GM12865 (cell line): ENCODE data around the gene CREBBP.

Experiments used
- DNase-seq: peaks from one replicate; pipeline ENCODE4 v3.0.0; 2010; ENCODE audit warnings: low read depth
- H3K4me3 ChIP-seq: 2 replicates; pipeline ENCODE4 v1.5.1; 2011; ENCODE audit warnings: mild to moderate bottlenecking, low read depth, low read length, control low read depth
- CTCF ChIP-seq: IDR thresholded peaks from 2 replicates; pipeline ENCODE4 v1.5.1; 2011; ENCODE audit warnings: low read length, control low read depth, low read depth, inconsistent platforms; ENCODE audit not compliant: insufficient read depth; ENCODE audit errors: missing control alignments

CREBBP gene

GRCh38 chr16:3726021-3726687 lies 154.4 kb downstream of the CREBBP start:
- TF ChIP-seq CTCF, result no peak
- DNase-seq, result no peak
- no peak overlapping the region for H3K4me3 ChIP-seq

- TF ChIP-seq CTCF, result no peak
- DNase-seq, result no peak
- H3K4me3 ChIP-seq, result no peak overlapping the region
These were observed 155.2 kb downstream of the CREBBP start for GRCh38 chr16:3725276-3725675.

GRCh38 chr16:3722508-3722907 lies 158.0 kb downstream of the CREBBP start:
- no peak for DNase-seq
- no peak for TF ChIP-seq CTCF

GRCh38 chr16:3720418-3720817 lies 160.1 kb downstream of the CREBBP start:
- no peak for DNase-seq
- TF ChIP-seq CTCF, result no peak
- H3K4me3 ChIP-seq, result no peak overlapping the region

More at GRCh38 chr16:3722508-3722907, 158.0 kb downstream of the CREBBP start:
- H3K4me3 ChIP-seq, result no peak overlapping the region

- no peak for TF ChIP-seq CTCF
- no peak for DNase-seq
- no peak overlapping the region for H3K4me3 ChIP-seq
These were observed 161.9 kb downstream of the CREBBP start for GRCh38 chr16:3718628-3719027.

GRCh38 chr16:3718019-3718391 lies 162.5 kb downstream of the CREBBP start:
- peak overlapping the region; percentile 88 for H3K4me3 ChIP-seq
- no peak for TF ChIP-seq CTCF
- DNase-seq, result no peak
